ENCODE results near the gene ENAH. TPM values are rescaled to one million over a fixed set of nuclear protein-coding genes. Genes with fewer than 3 reads are reported as not detected.

ENAH gene
- total RNA-seq, 1 experiment from 2014 or later: 285 TPM

- no peak overlapping the region for H3K9ac ChIP-seq (ENCODE audit: extremely low read depth, insufficient read length, low read length)
- no peak overlapping the region for H3K14ac ChIP-seq (ENCODE audit: insufficient read depth, low read length)
- H3K23me2 ChIP-seq (ENCODE audit: insufficient read length, low read depth, low read length, poor library complexity, severe bottlenecking): no peaks in the 10 kb centered on the region
- H2AK5ac ChIP-seq (ENCODE audit: insufficient read length, low read length): no peak overlapping the region
- H4K20me1 ChIP-seq (ENCODE audit: control insufficient read depth, insufficient read depth, insufficient read length): no peaks in the 10 kb centered on the region
- no peak for DNase-seq
- no peak overlapping the region for H2BK15ac ChIP-seq (ENCODE audit: low read depth, low read length)
- H3K9me3 ChIP-seq (ENCODE audit: control insufficient read depth, low read depth, low read length): no peaks in the 10 kb centered on the region
- H3K27me3 ChIP-seq (ENCODE audit: insufficient read depth, low read length): no peaks in the 10 kb centered on the region
- no CpG with 5 or more reads among the region's 1 CpG for whole genome bisulfite sequencing (ENCODE audit: extremely low coverage, insufficient read length, low lambda C conversion rate)
- no peak overlapping the region for H3K27ac ChIP-seq (ENCODE audit: insufficient read length, low read depth, low read length)
- no peak overlapping the region for H2BK12ac ChIP-seq (ENCODE audit: insufficient read length, low read depth, low read length)
- no peaks in the 10 kb centered on the region for H3K79me1 ChIP-seq (ENCODE audit: insufficient read depth, low read depth, low read length, poor library complexity, severe bottlenecking)
- TF ChIP-seq CTCF (conservative IDR thresholded peaks at IDR 0.05): no peak
- no peak overlapping the region for H3T11ph ChIP-seq (ENCODE audit: low read length)
- no peak overlapping the region for H4K8ac ChIP-seq (replicated peaks; ENCODE audit: insufficient read length, low read depth, low read length)
- no peak overlapping the region for H3K4ac ChIP-seq (ENCODE audit: low read depth, low read length)
- H3K79me2 ChIP-seq (ENCODE audit: insufficient read depth, low read length): no peaks in the 10 kb centered on the region
- no peak overlapping the region for H2AFZ ChIP-seq (ENCODE audit: low read length)
- no peak overlapping the region for H3K23ac ChIP-seq (ENCODE audit: insufficient read length, low read depth, low read length)
- Mint-ChIP-seq H3K4me3 (no peak overlapping the region), H3K36me3 (ENCODE audit: insufficient read depth in 1 of 3, low read depth in 3 of 3) (no peaks in the 10 kb centered on the region; a peak in 1 of 7 replicates), H3K9me3 (no peaks in the 10 kb centered on the region), H3K27me3 (ENCODE audit: low read depth) (no peaks in the 10 kb centered on the region), H3K27ac (no peak overlapping the region), H3K4me1 (no peaks in the 10 kb centered on the region)
- H3K56ac ChIP-seq (ENCODE audit: insufficient read length, low read depth, low read length): no peak overlapping the region
- H2BK5ac ChIP-seq (ENCODE audit: insufficient read length, low read length): no peak overlapping the region
- H2BK120ac ChIP-seq (ENCODE audit: low read depth, low read length, poor library complexity, severe bottlenecking): no peak overlapping the region
- no peak overlapping the region for H4K91ac ChIP-seq (ENCODE audit: insufficient read length, low read depth, low read length)
- H3K4me1 ChIP-seq (ENCODE audit: insufficient read depth, low read length): no peaks in the 10 kb centered on the region
- H4K5ac ChIP-seq (ENCODE audit: insufficient read length, low read depth, low read length): no peak overlapping the region
- no peak overlapping the region for H3K4me2 ChIP-seq (ENCODE audit: insufficient read depth, insufficient read length, low read length)
- no peak overlapping the region for H3K18ac ChIP-seq (ENCODE audit: insufficient read length, low read depth, low read length)
- no peak overlapping the region for H2BK20ac ChIP-seq (ENCODE audit: low read depth, low read length, poor library complexity, severe bottlenecking)
Observed at GRCh38 chr1:225685476-225686176, 32.7 kb upstream of the ENAH start.
